Pancreas (tissue), 10 donors: ENCODE data around the gene TCF7. TPM values are rescaled to one million over a fixed set of nuclear protein-coding genes. Genes with fewer than 3 reads are reported as not detected.

ENCODE experiments used
- ATAC-seq, 4 donors: fragments of 200-7000 bp; cut with Tn5 transposase; one replicate each; pipeline versions ENCODE4 v1.8.0 to v1.9.1; 2020; ENCODE audit warnings: mild to moderate bottlenecking in 4 of 4, moderate library complexity in 4 of 4
- DNase-seq, 6 donors: peaks; one replicate each; pipeline ENCODE4 v3.0.0-alpha.2; 2020
- FAIRE-seq: peaks from 2 replicates; lab custom pipeline; 2012; peaks lifted over from hg19 to GRCh38; lab: Jason Lieb, UNC
- H3K27ac ChIP-seq, 4 donors: fragments of 200-600 bp; sonication (generic); 1 replicate in 3 of 4; 2 replicates in 1 of 4; pipeline versions ENCODE4 v1.5.0 to v1.8.0; 2020
- H3K27me3 ChIP-seq, 4 donors: fragments of 200-600 bp; one replicate each; pipeline ENCODE4 v1.8.0; 2021
- H3K36me3 ChIP-seq, 3 donors: fragments of 200-600 bp; sonication (generic) in 1 of 3; one replicate each; pipeline versions ENCODE4 v1.5.0 to v1.8.0; 2020 to 2021
- H3K4me1 ChIP-seq, 3 donors: fragments of 200-600 bp; one replicate each; pipeline ENCODE4 v1.8.0; 2021
- H3K4me3 ChIP-seq, 4 donors: fragments of 200-600 bp; sonication (generic) in 2 of 4; one replicate each; pipeline versions ENCODE4 v1.5.0 to v1.8.0; 2020 to 2021
- H3K9me3 ChIP-seq, 4 donors: fragments of 200-600 bp; one replicate each; pipeline ENCODE4 v1.8.0; 2021
- CTCF ChIP-seq, 4 donors: fragments of 200-600 bp; sonication (generic) in 3 of 4; IDR thresholded peaks; one replicate each; pipeline versions ENCODE4 v1.5.0 to v1.8.0; 2021; ENCODE audit warnings: antibody characterized with exemption in 4 of 4
- whole genome bisulfite sequencing, 2 donors: extraction: QIAGEN DNeasy Blood & Tissue Kit; methylation state at CpG; one replicate each; pipeline ENCODE4 v1.1.7; 2013; 5-methylcytosine and 5-hydroxymethylcytosine counted together
- intact Hi-C, 3 donors: fragments of 100-400 bp; cut with DNase I; formaldehyde crosslinking; loops; one replicate each; pipeline versions ENCODE4 v1.11.1 to v1.14.2; 2022
- polyA plus RNA-seq, 2 donors: library from polyadenylated mRNA; stranded (reverse); fragments of 200-250 nt; gene quantifications; one replicate each; pipeline ENCODE4 v1.2.3, GENCODE V29; 2013
- total RNA-seq, 6 donors: library from RNA; stranded (reverse); fragmentation: NEBNext Ultra II Directional in 4 of 6; extraction: Animal tissue kit (Norgen Biotek cat#: 25700) in 4 of 6; gene quantifications; one replicate each; pipeline versions ENCODE4 v1.2.1 to v1.2.4, GENCODE V29; 2021 to 2023
- donor health status: healthy with polysubstance abuse.
- donor health status: DM: no; HTN: no; CAD: no; lungs with moderate emphysema.
- donor health status: DM: no; HTN: no; CAD: no.
- donor health status: control.
- donor health status: control.
- donor health status: Bipolar disorder and iron deficiency.
- donor health status: DM: yes; HTN: yes; CAD: no.
- donor health status: DM: no; HTN: no; CAD: no.
- donor health status: DM: no; HTN: no; CAD: no.
- donor health status: DM: yes; HTN: yes; CAD: no.

TCF7 gene
- total and polyA plus RNA-seq, 8 donors: 1.9 to 13.1 (median 6.9) TPM

- no peak for TF ChIP-seq CTCF (IDR thresholded peaks at IDR 0.05)
- no peak for DNase-seq
- H3K27ac ChIP-seq: no peak overlapping the region
- ATAC-seq: no peak
- H3K9me3 ChIP-seq: no peaks in the 10 kb centered on the region
- 79 to 90% methylated on average over 19 of the region's 19 CpGs for WGBS, 2 donors
- no peak overlapping the region for H3K4me3 ChIP-seq
- no peak for FAIRE-seq
- no peaks in the 10 kb centered on the region for H3K36me3 ChIP-seq
- H3K27me3 ChIP-seq: no peaks in the 10 kb centered on the region
- intact Hi-C loops: no loop called here
- no peaks in the 10 kb centered on the region for H3K4me1 ChIP-seq
These were observed 34.5 kb upstream of the TCF7 start for GRCh38 chr5:134079748-134080581.

GRCh38 chr5:134082264-134082992, 32.1 kb upstream of the TCF7 start:
- no peak for ATAC-seq
- Histone ChIP-seq H3K27ac (no peak overlapping the region), H3K4me3 (no peak overlapping the region), H3K9me3 (no peaks in the 10 kb centered on the region), H3K4me1 (no peaks in the 10 kb centered on the region), H3K27me3 (no peaks in the 10 kb centered on the region), H3K36me3 (no peaks in the 10 kb centered on the region)
- no peak for TF ChIP-seq CTCF (IDR thresholded peaks at IDR 0.05)
- DNase-seq: no peak
- intact Hi-C loops: no loop called here
- no peak for FAIRE-seq
- 48 to 68% methylated on average over 2 of the region's 2 CpGs for WGBS, 2 donors

- Histone ChIP-seq H3K4me3 (no peak overlapping the region), H3K9me3 (no peaks in the 10 kb centered on the region), H3K4me1 (no peaks in the 10 kb centered on the region), H3K36me3 (no peaks in the 10 kb centered on the region), H3K27me3 (no peaks in the 10 kb centered on the region), H3K27ac (no peak overlapping the region)
- ATAC-seq (no peak), FAIRE-seq (no peak), DNase-seq (no peak)
- no peak for TF ChIP-seq CTCF (IDR thresholded peaks at IDR 0.05)
- intact Hi-C loops: no loop called here
- WGBS, 2 donors: 52 to 61% methylated on average over 5 of the region's 5 CpGs
These were observed 31.0 kb upstream of the TCF7 start for GRCh38 chr5:134083517-134083916.

- no peak for TF ChIP-seq CTCF (IDR thresholded peaks at IDR 0.05)
- 85 to 88% methylated on average over 5 of the region's 5 CpGs for WGBS, 2 donors
- intact Hi-C loops: no loop called here
- FAIRE-seq (no peak), DNase-seq (no peak), ATAC-seq (no peak)
- Histone ChIP-seq H3K36me3 (no peaks in the 10 kb centered on the region), H3K27me3 (no peaks in the 10 kb centered on the region), H3K4me1 (no peaks in the 10 kb centered on the region), H3K4me3 (no peak overlapping the region), H3K27ac (no peak overlapping the region), H3K9me3 (no peaks in the 10 kb centered on the region)
These were observed 30.4 kb upstream of the TCF7 start for GRCh38 chr5:134084022-134084565.
